LNCaP clone FGC (cell line): ENCODE data around the gene SFSWAP.
"Not testable (repeated sequence)": the region's sequence is repeated elsewhere in the genome, so short reads cannot be mapped to it uniquely, and the experiment has no call there.

Experiments used
- DNase-seq: peaks from one replicate; pipeline ENCODE4 v3.0.0-alpha.2; 2011; ENCODE audit warnings: low read depth
- H3K4me3 ChIP-seq: 2 replicates; pipeline ENCODE4 v1.5.1; 2011; ENCODE audit warnings: mild to moderate bottlenecking, low read depth, low read length, control low read depth
- CTCF ChIP-seq: IDR thresholded peaks from 2 replicates; pipeline ENCODE4 v1.5.1; 2012; ENCODE audit warnings: mild to moderate bottlenecking; ENCODE audit not compliant: control insufficient read depth, insufficient read depth; ENCODE audit errors: extremely low read depth

SFSWAP gene

GRCh38 chr12:131736446-131737149 lies 25.7 kb downstream of the SFSWAP start:
- no peak for DNase-seq
- TF ChIP-seq CTCF: no peak
- H3K4me3 ChIP-seq: no peak overlapping the region

GRCh38 chr12:131737150-131737827 lies 26.4 kb downstream of the SFSWAP start:
- H3K4me3 ChIP-seq: no peak overlapping the region
- no peak for TF ChIP-seq CTCF
- no peak for DNase-seq

- TF ChIP-seq CTCF: no peak
- H3K4me3 ChIP-seq: no peak overlapping the region
- DNase-seq: no peak
These were observed 27.3 kb downstream of the SFSWAP start for GRCh38 chr12:131738196-131738595.

GRCh38 chr12:131740626-131741025 lies 29.7 kb downstream of the SFSWAP start:
- no peak for TF ChIP-seq CTCF
- H3K4me3 ChIP-seq: no peak overlapping the region
- DNase-seq: no peak

- not testable (repeated sequence) for DNase-seq, H3K4me3 ChIP-seq
These were observed 31.9 kb downstream of the SFSWAP start for GRCh38 chr12:131742761-131743160.

- not testable (repeated sequence) for DNase-seq, H3K4me3 ChIP-seq
These were observed 32.5 kb downstream of the SFSWAP start for GRCh38 chr12:131743410-131743809.

- not testable (repeated sequence) for DNase-seq, H3K4me3 ChIP-seq
These were observed 33.0 kb downstream of the SFSWAP start for GRCh38 chr12:131743880-131744279.

- H3K4me3 ChIP-seq, DNase-seq: not testable (repeated sequence)
These were observed 33.8 kb downstream of the SFSWAP start for GRCh38 chr12:131744675-131745074.

GRCh38 chr12:131745706-131746105 lies 34.8 kb downstream of the SFSWAP start:
- H3K4me3 ChIP-seq: no peak overlapping the region
- no peak for TF ChIP-seq CTCF
- DNase-seq: no peak
